NT2/D1 (cell line): Measurements from ENCODE around the gene L3MBTL1.

Experiments
- SUZ12 ChIP-seq: IDR thresholded peaks from 2 replicates; pipeline ENCODE4 v1.6.1; 2011; ENCODE audit not compliant: insufficient read length, insufficient read depth; ENCODE audit errors: extremely low read depth
- YY1 ChIP-seq: IDR thresholded peaks from 2 replicates; pipeline ENCODE4 v1.6.1; 2011; ENCODE audit not compliant: insufficient read length, insufficient read depth
- ZNF274 ChIP-seq: IDR thresholded peaks from 2 replicates; pipeline ENCODE4 v1.6.1; 2011; ENCODE audit warnings: mild to moderate bottlenecking, low read depth, low read length

DNA sequence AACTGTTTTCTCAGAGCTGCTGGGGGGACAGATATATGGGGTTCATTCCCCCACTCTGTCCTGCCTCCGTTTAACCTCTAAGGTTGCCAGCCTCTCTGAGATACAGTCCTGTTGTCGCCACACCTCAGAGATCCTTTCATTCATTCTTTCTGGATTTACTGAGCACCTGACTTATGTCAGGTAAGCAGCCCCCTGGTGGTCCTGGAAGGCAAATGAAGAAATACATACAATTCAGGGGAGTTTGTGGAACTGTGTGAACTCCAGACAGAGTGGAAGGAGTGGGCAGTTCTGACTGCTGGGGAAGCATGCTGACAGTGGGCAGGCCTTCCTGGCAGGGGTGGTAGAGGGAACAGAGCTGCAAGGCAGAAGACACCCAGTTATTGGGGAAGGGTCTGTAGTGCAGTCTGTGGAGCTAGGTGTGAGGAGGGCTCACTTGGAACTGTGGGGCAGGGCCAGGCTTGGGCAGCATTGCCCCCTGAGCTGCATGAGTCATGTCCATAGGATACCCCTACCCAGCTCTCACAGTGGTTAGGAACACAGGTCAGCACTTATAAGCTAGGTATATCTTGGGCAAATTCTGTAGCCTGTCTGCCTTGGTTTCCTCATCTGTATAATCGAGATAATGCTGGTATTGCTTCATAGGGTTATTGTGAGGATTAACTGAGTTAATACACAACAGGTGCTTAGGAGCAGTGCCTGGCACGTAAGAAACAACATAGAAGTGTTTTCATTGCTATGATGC is 38.5 kb downstream of the L3MBTL1 start:
- TF ChIP-seq YY1 (no peak), ZNF274 (no peak), SUZ12 (no peak)
